Measurements from ENCODE around the gene UGP2.

UGP2 gene

GRCh38 chr2:63822478-63822877 is 19.2 kb upstream of the UGP2 start:
- TF ChIP-seq CTCF (IDR thresholded peaks at IDR 0.05): no peak

- no peak for TF ChIP-seq CTCF (IDR thresholded peaks at IDR 0.05)
Observed at GRCh38 chr2:63827749-63828148, 13.9 kb upstream of the UGP2 start.

- no peak for TF ChIP-seq CTCF (IDR thresholded peaks at IDR 0.05)
Observed at GRCh38 chr2:63831176-63831575, 10.5 kb upstream of the UGP2 start.

- no peak for TF ChIP-seq CTCF (IDR thresholded peaks at IDR 0.05)
Observed at GRCh38 chr2:63834401-63834800, 7.3 kb upstream of the UGP2 start.

- no peak for TF ChIP-seq CTCF (IDR thresholded peaks at IDR 0.05)
Observed at GRCh38 chr2:63837036-63837594, 4.6 kb upstream of the UGP2 start.

- no peak for TF ChIP-seq CTCF (IDR thresholded peaks at IDR 0.05)
Observed at GRCh38 chr2:63840081-63840784, 1.5 kb upstream of the UGP2 start.

- no peak for TF ChIP-seq CTCF (IDR thresholded peaks at IDR 0.05)
Observed at GRCh38 chr2:63840785-63841253, 877 bp upstream of the UGP2 start.
